Peyer's patch (tissue), 4 donors: ENCODE data around the gene PRKCH.

Experiments
- CTCF ChIP-seq, 6 experiments: fragments of 450-650 bp in 4 of 6; fragments of 200-600 bp in 2 of 6; sonication (generic) in 1 of 6; IDR thresholded peaks; one replicate each; pipeline ENCODE4 v1.5.1; 2017 to 2019; ENCODE audit warnings: antibody characterized with exemption in 6 of 6, mild to moderate bottlenecking in 3 of 6, moderate library complexity in 1 of 6
- POLR2A ChIP-seq, 2 donors: fragments of 450-650 bp; IDR thresholded peaks; one replicate each; pipeline ENCODE4 v1.5.1; 2017; ENCODE audit warnings: antibody characterized with exemption in 2 of 2, mild to moderate bottlenecking in 2 of 2, moderate library complexity in 2 of 2

- TF ChIP-seq CTCF (IDR thresholded peaks at IDR 0.05) (no peak), POLR2A (IDR thresholded peaks at IDR 0.05) (no peak)
These were observed 226.0 kb downstream of the PRKCH start for GRCh38 chr14:61547186-61548069.
